Measurements from ENCODE around the gene IL10RA.
"Not testable (repeated sequence)": the region's sequence is repeated elsewhere in the genome, so short reads cannot be mapped to it uniquely, and the experiment has no call there.

IL10RA gene

DNA sequence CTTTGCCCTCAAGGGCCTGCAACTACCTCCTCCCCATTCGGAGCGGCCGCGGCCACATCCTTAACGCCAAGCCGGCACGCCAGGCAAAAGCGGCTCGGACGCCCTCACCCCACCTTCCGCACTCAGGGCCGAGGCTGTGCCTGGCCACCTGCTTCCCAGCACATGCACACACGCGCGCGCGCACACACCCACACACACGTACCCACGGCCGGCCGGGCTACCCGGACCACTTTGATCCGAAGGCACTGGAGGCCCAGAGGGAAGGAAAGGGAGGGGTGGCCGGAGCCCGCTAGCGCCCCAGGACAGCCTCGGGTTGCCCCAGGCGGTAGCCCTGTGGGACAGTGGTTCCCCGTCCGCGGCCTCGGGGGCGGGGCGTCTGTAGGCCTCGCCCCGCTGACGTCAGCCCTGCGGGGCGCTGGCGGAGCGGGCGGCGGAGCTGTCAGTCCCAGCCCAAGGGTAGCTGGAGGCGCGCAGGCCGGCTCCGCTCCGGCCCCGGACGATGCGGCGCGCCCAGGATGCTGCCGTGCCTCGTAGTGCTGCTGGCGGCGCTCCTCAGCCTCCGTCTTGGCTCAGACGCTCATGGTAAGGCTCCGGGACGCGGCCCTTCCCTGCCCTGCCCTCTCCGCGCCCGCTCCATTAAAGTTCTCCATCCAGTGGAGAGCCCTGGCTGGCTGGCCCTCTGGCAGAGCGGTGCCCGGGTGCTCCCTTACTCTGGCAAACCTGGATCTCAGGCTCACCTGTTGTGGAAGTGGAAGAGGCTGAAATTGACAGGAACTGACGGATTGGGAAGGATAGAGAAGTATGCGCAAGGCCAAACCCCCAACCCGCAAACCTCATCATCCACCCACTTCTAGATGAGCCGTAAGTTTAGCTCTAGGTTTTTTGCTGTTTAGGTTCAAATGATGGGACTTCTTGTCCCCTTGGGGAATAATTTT lies at the start of gene IL10RA:
Gene IL10RA, plus strand, starts transcription at position 442 of the 935 bp plus-strand sequence. Its CDS starts 74 bp downstream, at position 516.
- peak; percentile 79 for DNase-seq

DNA sequence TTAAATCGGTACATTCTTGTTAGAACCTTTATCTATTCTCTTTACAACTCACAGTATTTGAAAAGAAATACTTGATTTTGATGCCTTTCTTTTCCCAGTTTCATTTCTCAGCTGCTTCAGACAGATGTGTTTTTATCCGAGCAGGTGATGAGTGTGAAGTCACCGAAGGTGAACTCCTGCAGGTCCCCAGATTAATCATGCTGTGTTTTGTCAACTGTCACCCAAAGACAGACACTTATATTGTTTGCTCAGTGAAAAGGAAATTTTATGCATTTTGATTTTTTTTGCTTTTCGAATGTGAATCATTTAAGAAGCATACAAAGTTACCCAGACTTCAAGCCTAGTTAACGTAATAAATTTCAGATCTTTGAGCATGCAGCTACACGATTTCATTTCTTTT lies 49.2 kb upstream of the IL10RA start:
- no peak for DNase-seq

DNA sequence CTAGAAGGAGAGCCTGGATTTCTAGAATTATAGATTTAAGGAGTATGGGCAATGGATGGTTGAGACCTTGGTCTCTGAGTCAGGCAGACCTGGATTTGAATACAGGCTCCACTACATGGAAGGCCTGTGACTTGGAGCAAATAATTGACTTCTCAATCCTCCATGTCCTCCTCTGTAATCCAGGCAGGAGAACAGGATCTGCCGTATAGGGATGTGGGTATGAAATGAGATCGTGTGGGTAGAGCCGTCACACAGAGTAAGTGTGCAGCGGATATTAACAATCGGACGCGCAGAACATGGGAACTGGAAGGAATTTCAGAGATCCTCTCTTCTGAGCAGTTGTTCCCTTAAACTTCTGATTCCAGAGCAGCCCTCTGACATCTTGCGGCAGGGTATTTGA lies 45.5 kb upstream of the IL10RA start:
- no peak for DNase-seq

DNA sequence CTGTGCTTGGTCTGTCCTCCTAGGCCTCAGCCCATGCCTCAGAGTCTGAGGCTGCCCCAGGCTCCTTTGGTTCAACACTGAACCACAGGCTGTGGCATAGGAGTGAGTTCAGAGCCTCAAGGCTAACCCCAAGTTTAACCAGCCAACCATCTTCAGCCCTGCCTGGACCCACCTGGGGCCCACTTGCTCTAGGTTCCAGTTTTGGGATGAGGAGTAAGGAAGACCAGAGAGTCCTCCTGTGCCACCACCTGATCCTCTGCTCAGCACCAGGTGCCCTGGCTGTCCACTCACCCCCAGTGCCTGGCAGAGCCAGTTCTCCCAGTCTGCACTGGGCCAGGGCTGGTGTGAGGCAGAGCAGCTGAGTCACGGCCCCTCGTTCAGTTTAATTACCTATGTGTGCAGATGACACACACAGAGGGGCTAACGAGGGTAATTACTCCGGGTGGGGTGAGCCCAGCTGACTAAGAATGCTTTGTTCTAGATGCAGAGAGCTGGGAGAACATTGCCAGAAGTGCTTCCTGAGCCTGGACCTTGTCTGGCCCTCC lies 45.0 kb upstream of the IL10RA start:
- no peak for DNase-seq

DNA sequence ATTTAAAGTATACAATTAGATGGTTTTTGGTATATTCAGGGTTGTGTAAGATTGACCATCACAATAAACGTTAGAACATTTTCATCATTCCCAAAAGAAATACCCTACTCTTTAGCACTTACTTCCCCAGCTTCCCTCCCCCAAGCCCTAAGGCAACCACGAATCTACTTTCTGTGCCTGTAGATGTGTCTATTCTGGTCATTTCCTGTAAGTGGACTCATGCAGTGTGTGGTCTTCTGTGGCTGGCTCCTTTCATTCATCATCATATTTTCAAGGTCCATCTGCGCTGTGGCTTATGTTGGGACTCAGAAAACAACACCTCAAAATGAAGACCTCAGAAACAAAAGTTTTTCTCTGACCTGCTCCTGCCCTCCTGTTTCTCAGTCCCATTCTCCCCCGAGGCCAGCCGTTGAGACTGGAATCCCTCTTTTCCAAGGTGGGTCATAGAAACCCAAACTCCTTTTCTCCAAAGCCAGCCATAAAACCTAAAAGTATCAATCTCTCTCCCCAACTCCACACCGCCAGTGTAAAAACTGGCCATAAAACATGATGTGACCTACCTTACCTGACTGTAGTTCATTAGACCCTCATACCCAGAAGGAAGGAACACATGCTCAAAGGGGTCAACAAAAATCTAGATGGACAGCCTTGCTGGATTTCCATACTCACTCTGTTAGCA lies 44.1 kb upstream of the IL10RA start:
- no peak for DNase-seq

DNA sequence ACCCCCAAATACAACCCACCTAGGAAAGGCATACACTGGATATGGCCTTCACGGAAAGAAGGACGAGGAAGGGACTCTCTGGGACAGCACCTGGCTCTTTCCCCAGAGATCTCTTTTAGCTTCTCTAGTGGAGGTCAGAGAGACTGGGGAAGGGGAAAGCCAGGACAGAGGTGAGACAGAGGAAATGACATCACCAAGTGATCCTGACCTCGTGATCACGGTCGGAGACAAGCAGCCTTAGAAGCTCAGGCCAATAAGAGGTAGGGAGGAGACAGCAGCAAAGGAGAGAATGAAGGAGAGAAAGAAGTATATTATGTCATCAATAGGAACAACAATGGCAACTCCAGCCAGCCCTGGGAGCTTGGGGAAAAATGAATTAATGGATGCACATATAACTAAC lies 41.6 kb upstream of the IL10RA start:
- DNase-seq, result no peak

DNA sequence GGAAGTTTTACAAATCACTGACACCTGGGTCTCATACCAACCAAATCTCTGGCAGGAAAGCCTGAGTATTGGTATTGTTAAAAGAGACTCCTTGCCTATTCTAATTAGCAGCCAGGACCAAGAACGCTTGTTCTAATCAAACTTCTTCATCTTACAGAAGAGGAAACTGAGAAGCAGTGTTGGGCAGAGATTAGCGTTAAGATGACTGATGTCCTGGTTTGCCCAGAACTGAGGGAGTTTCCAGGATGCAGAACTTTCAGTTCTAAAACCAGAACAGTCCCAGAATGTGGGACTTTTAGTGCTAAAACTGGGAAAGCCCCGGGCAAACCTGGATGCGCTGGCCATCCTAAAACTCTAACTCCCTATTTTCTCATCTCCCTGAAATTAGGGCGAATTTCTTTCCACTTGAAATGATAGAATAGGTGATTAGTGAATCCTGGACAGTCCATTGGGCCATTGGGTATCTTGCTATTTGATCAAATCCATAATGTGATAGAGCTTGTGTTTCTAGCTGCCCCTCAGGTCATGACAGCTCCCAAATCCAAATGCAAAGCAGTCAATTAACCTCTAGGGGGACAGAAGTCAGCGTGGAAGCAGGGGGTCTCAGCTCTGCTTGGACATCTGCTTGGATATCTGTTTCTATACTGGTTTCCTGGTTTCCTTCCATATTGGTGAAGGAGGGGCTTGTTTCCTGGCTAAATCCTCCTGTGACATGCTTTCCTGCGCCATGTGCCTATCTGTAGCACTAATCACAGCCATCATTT lies 41.0 kb upstream of the IL10RA start:
- DNase-seq, result no peak

DNA sequence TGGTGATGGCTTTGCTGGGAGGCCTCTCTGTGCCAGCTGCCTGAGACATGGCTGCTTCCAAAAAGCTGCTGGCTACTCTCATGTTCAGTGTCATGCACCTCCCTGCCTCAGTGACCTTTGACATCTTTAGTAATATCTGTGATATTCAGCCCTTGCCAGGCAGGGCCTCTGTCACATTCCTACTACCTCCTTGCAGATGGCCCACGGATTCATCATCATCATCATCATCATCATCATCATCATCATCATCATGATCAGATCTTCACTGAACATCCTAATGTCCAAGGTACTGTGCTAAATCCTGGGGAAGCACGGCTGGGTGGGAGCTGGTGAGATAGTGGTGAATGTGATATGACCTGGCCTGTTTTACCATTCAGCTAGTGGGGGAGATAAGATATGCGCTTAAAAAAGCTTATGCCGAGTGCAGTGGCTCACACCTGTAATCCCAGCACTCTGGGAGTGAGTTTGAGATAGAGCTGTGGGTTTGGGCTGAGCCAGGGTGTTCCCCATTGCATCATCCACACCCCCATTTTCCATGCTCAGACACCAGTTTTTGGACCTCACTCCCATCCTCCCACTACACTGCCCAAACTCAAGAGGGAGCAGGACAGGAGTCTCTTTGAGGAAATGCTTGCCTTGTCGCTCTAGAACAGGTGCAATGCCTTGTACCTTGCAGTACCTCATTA lies 39.9 kb upstream of the IL10RA start:
- DNase-seq, result no peak

DNA sequence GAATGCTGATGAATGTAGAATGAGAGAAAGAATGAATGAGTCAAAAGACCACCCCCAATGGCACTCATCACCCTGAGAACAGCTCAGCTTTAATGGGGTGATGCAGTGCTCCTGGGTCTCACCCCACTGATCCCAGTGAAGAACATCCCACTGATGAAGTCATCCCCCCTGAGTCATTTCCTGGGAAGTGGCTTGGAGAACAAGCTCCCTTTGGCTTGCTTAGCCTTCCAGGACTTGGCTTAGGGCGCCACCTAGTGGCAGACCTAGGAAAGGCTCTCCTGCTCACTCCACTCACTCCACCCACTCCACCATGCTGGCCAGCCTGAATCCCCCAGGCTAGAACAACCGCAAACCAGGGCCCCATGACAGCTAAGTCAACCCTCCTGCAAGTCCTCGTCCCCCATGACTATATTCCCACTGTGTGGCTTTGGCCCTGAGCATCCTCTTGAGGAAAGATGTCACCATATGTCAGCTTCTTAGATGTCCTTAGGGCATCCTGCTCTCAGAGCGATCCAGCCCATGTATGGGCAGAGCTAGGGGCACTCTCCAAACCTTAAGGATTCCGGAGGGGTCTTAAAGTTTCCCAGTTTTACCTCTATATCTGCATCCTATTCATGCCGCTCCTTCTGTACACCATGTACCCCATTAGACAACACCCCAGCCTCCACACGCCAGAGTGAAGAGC lies 39.2 kb upstream of the IL10RA start:
- peak; percentile 87 for DNase-seq

DNA sequence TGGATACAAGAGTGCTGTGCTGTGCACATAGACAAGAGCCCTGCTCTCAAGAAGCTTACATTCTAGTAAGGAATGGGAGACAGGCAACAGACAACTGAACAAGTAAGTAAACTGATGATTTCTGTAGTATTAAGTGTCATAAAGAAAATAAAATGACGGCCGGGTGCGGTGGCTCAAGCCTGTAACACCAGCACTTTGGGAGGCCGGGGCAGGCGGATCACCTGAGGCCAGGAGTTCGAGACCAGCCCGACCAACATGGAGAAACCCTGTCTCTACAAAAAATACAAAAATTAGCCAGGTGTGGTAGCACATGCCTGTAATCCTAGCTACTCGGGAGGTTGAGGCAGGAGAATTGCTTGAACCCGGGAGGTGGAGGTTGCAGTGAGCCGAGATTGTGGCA lies 38.4 kb upstream of the IL10RA start:
- DNase-seq, result not testable (repeated sequence)

DNA sequence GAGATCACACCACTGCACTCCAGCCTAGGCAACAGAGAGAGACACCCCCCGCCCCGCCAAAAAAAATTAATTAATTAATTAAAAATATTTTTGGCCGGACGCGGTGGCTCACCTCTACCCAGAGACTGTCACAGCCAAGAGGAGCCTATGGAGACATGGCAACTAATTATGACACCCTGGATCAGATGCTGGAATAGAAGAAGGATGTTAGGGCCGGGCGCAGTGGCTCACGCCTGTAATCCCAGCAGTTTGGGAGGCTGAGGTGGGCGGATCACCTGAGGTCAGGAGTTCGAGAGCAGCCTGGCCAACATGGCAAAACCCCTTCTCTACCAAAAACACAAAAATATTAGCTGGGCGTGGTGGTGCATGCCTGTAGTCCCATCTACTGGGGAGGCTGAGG lies 37.7 kb upstream of the IL10RA start:
- DNase-seq, result not testable (repeated sequence)

DNA sequence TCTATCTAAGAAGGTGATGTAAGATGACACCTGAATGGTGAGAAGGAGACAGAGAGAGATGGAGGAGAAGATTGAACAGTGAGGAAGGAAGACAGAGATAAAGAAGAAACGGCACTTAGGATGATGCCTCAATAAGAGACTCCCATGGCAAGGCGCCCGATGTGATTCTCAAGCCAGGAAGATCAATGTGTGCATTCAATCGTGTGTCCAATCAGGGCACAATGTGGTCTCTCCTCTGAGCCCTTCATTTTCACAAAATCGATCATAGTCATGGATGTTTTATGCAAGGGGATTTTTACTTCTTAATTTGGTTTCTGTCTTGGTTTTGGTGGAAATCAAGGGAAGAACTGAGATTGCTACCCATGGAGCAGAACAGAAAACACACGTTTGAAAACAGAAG lies 37.1 kb upstream of the IL10RA start:
- no peak for DNase-seq

DNA sequence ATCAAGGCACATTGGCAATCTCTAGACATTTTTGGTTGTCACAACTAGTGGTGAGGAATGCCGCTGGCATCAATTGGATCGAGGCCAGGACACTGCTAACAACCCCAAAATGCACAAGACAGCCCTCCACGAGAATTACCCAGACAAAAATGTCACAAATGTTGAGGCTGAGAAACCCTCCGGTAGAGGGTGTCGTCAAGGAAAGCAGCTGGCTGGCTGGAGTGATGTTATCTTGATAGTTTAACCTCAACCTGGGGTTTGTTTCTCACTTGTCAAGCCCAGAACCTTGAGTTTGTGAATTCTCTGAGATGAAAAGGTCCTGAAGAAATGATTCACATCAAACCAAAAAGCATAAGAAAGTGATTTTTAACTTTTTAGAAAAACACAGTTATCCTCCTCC lies 35.9 kb upstream of the IL10RA start:
- DNase-seq, result no peak

DNA sequence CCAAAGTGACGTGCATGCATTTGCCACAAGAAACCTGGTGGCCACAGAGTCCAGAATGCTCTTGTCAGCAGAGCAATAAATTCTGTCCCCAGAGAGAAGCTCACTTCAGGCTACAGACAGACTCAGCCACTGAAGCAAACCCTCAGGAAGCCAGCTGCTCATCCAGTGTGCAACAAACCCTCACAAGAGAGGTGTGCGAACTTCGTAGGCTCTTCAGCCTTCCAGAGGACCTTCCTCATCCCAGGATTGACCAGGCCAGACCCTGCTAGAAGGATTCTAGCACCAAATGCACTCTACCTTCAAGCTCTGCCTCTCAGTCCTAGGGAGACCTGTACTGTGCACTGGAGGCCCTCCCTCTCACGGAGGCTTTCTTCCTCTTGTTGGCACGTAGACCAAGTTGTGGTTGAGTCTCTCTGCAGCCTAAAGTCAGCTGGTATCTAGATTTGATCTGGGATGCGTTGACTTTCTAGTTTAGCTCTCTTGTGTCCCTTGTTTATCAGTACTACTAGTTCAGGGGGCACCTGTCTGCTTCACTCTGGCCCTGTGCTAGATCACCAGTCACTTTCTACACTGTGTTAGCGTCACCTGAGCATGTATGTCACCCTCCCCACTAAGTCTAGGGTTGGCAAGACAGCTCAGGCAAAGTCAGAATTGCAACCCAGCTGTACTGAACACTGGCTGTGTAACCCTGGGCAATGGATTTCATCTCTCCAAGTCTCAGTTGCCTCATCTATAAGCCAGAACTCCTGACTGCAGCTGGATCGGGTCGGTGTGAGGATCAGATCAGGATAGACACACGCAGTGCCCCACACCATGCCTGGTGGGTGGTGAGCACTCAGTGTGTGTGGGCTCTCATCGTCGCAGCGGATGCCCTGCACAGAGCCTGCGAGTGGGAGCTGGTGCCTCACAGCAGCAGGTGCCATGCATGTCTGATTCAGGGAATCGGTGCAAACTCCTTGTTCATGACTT lies 34.9 kb upstream of the IL10RA start:
- no peak for DNase-seq

DNA sequence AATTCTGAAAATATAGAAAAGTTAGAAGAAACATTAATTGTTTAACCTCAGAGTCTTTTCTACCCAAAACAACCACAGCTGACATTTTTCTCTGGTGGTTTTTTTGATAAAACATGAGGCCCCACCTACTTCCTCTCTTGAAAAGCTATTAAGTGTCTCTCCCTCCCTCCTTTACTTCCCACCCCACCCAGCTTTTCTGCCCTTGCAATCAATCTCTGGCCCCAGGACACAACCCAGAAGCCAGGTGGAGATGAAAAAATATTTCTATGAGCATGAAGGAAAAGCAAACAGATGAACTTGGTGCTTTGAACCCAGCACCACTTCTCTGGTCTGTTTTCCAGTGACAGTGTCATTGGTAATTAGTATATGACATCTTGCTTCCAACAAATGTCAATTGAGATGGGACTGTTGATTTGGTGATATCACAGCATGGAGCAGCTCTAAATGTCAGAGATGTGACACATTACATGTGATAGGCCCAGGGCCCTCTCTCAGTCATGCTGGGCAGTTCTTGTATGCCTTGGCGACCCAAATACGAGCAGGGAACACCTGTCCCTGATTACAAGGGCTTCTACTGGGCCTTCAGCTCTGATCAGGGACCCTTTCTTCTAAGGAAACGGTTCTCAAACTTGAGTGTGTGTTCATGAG lies 33.0 kb upstream of the IL10RA start:
- no peak for DNase-seq

DNA sequence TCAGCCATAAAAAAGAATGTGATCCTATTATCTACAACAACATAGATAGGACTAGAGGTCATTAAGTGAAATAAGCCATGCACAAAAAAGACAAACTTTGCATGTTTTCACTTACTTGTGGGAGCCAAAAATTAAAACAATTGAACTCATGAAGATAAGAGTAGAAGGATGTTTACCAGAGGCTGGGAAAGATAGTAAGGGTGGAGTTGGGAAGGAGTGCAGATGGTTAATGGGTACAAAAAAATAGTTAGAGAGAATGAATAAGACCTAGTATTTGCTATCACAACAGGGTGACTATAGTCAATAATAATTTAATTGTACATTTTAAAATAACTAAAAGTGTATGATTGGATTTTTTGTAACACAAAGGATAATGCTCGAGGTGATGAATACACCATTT lies 27.2 kb upstream of the IL10RA start:
- DNase-seq, result no peak

DNA sequence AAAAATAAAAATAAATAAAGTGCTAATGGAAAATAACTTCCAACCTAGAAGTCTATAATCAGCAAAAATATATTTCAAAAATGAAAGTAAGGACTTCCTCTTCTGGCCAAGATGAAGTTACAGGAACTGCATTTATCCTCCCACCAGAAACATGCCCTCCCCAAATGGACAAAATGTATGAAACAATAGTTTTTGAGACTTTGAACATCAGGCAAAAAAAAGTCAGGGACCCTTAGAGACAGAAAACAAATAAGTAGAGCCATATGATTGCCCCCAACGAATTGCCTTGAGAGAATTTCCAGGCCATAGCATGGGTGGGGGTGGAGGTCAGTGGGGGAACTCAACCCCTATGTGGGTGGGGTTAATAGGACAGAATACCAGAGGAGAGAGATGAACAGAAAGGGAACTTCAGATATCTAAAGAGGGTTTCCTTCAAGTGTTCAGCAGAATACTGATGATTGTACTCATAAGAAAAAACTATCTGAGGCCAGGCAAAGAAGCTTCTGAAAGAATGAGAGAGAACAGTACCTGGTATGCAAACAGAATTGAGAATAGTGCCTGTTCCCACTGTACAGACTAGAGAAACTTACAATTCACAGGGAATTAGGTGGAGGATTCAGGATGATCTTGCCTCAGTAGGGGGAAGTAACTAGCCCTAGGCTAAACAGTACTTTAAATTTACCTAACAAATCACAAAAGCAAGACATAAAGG lies 26.6 kb upstream of the IL10RA start:
- DNase-seq, result no peak

DNA sequence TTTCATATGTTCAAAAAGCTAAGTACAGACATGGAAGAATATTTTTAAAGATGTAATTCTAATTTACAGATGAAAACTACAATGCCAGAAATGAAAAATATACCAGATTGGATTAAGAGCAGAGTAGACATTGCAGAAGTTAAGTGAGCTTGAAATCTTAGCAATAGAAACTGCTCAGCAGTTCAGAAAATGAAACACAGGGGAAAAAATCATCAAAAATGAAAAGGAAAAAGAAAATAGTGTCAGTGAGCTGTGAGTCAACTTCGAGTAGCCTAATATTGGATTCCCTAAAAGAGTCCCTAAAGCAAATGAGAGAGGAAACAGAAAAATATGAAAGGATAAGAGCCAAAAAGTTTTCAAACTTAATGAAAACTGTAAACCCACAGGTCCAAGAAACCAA lies 25.8 kb upstream of the IL10RA start:
- no peak for DNase-seq

DNA sequence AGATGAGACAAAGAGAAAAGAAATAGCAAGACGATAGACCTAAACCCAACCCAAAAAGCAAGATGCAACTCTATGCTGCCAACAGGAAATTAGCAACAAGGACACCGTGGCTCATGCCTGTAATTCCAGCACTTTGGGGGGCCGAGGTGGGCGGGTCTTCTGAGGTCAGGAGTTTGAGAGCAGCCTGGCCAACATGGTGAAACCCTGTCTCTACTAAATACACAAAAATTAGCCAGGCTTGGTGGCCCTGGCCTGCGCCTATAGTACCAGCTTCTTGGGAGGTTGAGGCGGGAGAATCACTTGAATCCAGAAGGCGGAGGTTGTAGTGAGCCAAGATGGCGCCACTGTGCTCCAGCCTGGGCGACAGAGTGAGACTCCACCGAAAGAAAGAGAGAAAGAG lies 24.3 kb upstream of the IL10RA start:
- DNase-seq, result no peak

DNA sequence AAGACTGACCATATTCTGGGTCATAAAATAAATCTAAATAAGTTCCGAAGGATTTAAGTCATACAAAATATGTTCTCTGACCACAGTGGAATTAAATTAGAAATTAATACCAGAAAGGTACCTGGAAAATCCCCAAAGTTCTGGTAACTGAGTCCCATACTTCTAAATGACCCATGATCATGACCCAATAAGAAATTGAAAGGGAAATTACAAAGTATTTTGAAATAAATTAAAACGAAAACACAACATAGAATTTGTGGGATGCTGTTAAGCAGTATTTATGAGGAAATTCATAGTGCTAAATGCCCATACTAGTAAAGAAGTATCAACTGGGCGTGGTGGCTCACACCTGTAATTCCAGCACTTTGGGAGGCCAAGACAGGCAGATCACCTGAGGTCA lies 23.4 kb upstream of the IL10RA start:
- no peak for DNase-seq

Measured in left hindlimb (tissue), 1 donor.